ENCODE data around the gene AMPD3. TPM values are rescaled to one million over a fixed set of nuclear protein-coding genes. Genes with fewer than 3 reads are reported as not detected.

Gene AMPD3
- total and polyA plus RNA-seq, 2 of the 13 experiments (the other 11 are each of a cell fraction or from before 2014, with no cell fraction given): 0.33 to 2.3 TPM

GRCh38 chr11:10414181-10414580 lies 40.9 kb upstream of the AMPD3 start:
- no peaks in the 10 kb centered on the region for H3K9me3 ChIP-seq (ENCODE audit: low read length)
- H3K9ac ChIP-seq (ENCODE audit: insufficient read depth, low read depth, low read length): no peak overlapping the region
- WGBS (ENCODE audit: low lambda C conversion rate): 32% methylated on average over 8 of the region's 8 CpGs
- no peak overlapping the region for H3K4me3 ChIP-seq (replicated peaks in 1 of 3; ENCODE audit: insufficient read depth in 1 of 3, low read depth in 2 of 3, low read length in 3 of 3)
- H2AFZ ChIP-seq (ENCODE audit: low read length): no peak overlapping the region
- BruUV-seq (replicated peaks): no TSS peak
- DNase-seq (ENCODE audit: low spot score) (no peak), ATAC-seq (no peak), FAIRE-seq (no peak)
- H4K20me1 ChIP-seq (ENCODE audit: insufficient read depth, low read length): no peaks in the 10 kb centered on the region
- no peaks in the 10 kb centered on the region; a peak in 1 of 5 replicates for H3K27me3 ChIP-seq (ENCODE audit: control insufficient read depth in 1 of 2, insufficient read depth in 2 of 2, low read length in 2 of 2)
- H3K4me1 ChIP-seq (ENCODE audit: insufficient read depth, low read length): peaks cover 3% of the 10 kb centered on the region
- H3K79me2 ChIP-seq (ENCODE audit: insufficient read depth, low read length): no peaks in the 10 kb centered on the region
- intact Hi-C loops (cut with micrococcal nuclease; ENCODE audit: unreplicated experiment): no loop called here
- in situ Hi-C loops (cut with HindIII; ENCODE audit: extremely low pct_ligation_motif_present, low pct_unique_long_range_greater_than_20kb): no loop called here
- ChIA-PET CTCF (ENCODE audit: low intra/inter-chr PET ratio, low total read pairs) (no interaction called here), POLR2A (no interaction called here)
- no peaks in the 10 kb centered on the region for H3K36me3 ChIP-seq (replicated peaks in 1 of 2; ENCODE audit: control insufficient read depth in 1 of 2, insufficient read depth in 2 of 2, low read length in 2 of 2)
- H3K27ac ChIP-seq (ENCODE audit: extremely low read length, insufficient read depth, low read length): no peak overlapping the region
- no peak overlapping the region for H3K4me2 ChIP-seq (ENCODE audit: low read depth, low read length)
- TF ChIP-seq ZNF883 (CRISPR knock-in tag; IDR thresholded peaks at IDR 0.05; ENCODE audit: not compliant biosample characterization): no peak
- no peak for TF ChIP-seq NFKBIZ (CRISPR knock-in tag; IDR thresholded peaks at IDR 0.05)
- no peak for TF ChIP-seq THRA (CRISPR knock-in tag; IDR thresholded peaks at IDR 0.05; ENCODE audit: borderline replicate concordance)
- no peak for TF ChIP-seq ZNF543 (CRISPR knock-in tag; IDR thresholded peaks at IDR 0.05)
- TF ChIP-seq, protein P1, sequence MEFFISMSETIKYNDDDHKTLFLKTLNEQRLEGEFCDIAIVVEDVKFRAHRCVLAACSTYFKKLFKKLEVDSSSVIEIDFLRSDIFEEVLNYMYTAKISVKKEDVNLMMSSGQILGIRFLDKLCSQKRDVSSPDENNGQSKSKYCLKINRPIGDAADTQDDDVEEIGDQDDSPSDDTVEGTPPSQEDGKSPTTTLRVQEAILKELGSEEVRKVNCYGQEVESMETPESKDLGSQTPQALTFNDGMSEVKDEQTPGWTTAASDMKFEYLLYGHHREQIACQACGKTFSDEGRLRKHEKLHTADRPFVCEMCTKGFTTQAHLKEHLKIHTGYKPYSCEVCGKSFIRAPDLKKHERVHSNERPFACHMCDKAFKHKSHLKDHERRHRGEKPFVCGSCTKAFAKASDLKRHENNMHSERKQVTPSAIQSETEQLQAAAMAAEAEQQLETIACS (CRISPR knock-in tag; IDR thresholded peaks at IDR 0.05): no peak

DNA sequence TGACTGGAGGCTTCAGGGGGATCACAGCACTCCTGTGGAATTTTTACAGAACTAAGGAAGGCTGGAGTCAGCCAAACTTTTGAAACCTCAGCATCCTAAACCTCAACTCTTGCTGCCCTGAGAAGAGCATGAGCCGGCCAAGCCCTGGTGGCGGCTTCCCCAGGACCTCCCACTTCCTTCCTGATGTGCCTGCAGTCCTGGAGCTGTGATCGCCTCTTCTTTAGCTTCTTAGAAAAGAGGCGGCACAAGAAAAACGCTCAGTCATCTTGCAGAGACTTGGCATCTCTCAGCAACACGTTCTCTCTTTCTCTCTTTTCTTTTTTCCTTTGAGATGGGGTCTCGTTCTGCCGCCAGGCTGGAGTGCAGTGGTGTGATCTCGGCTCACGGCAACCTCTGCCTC lies 40.4 kb upstream of the AMPD3 start:
- Histone ChIP-seq H3K9me3 (ENCODE audit: low read length) (no peaks in the 10 kb centered on the region), H3K9ac (ENCODE audit: insufficient read depth, low read depth, low read length) (no peak overlapping the region), H3K27ac (ENCODE audit: extremely low read length, insufficient read depth, low read length) (no peak overlapping the region), H4K20me1 (ENCODE audit: insufficient read depth, low read length) (no peaks in the 10 kb centered on the region), H3K4me1 (ENCODE audit: insufficient read depth, low read length) (no peaks in the 10 kb centered on the region), H3K4me2 (ENCODE audit: low read depth, low read length) (no peak overlapping the region), H3K36me3 (replicated peaks in 1 of 2; ENCODE audit: control insufficient read depth in 1 of 2, insufficient read depth in 2 of 2, low read length in 2 of 2) (no peaks in the 10 kb centered on the region), H3K79me2 (ENCODE audit: insufficient read depth, low read length) (no peaks in the 10 kb centered on the region), H3K4me3 (replicated peaks in 1 of 3; ENCODE audit: insufficient read depth in 1 of 3, low read depth in 2 of 3, low read length in 3 of 3) (no peak overlapping the region), H3K27me3 (ENCODE audit: control insufficient read depth in 1 of 2, insufficient read depth in 2 of 2, low read length in 2 of 2) (no peaks in the 10 kb centered on the region; a peak in 1 of 5 replicates), H2AFZ (ENCODE audit: low read length) (no peak overlapping the region)
- DNase-seq (ENCODE audit: low spot score): no peak
- WGBS (ENCODE audit: low lambda C conversion rate): 50% methylated on average over 8 of the region's 10 CpGs
- no peak for FAIRE-seq
- no peak for ATAC-seq
- in situ Hi-C loops (cut with HindIII; ENCODE audit: extremely low pct_ligation_motif_present, low pct_unique_long_range_greater_than_20kb): no loop called here
- ChIA-PET CTCF (ENCODE audit: low intra/inter-chr PET ratio, low total read pairs) (no interaction called here), POLR2A (no interaction called here)
- BruUV-seq (replicated peaks): no TSS peak
- intact Hi-C loops (cut with micrococcal nuclease; ENCODE audit: unreplicated experiment): no loop called here
- no peak for TF ChIP-seq GATAD1 (CRISPR knock-in tag; IDR thresholded peaks at IDR 0.05)
- no peak for TF ChIP-seq IRF2 (CRISPR knock-in tag; IDR thresholded peaks at IDR 0.05)
- no peak for TF ChIP-seq RFXAP (CRISPR knock-in tag; IDR thresholded peaks at IDR 0.05; ENCODE audit: borderline replicate concordance)
- no peak for TF ChIP-seq KLF6 (CRISPR knock-in tag; IDR thresholded peaks at IDR 0.05)
- TF ChIP-seq RFXANK (CRISPR knock-in tag; IDR thresholded peaks at IDR 0.05): no peak
- no peak for TF ChIP-seq PCBP2 (optimal IDR thresholded peaks at IDR 0.05; ENCODE audit: low read depth, low read length, poor library complexity, severe bottlenecking)
- no peak for TF ChIP-seq ZBTB43 (CRISPR knock-in tag; conservative IDR thresholded peaks at IDR 0.05)
- TF ChIP-seq ETV6 (CRISPR knock-in tag; conservative IDR thresholded peaks at IDR 0.05): no peak
- TF ChIP-seq MYNN (CRISPR knock-in tag; IDR thresholded peaks at IDR 0.05; ENCODE audit: low read depth): no peak

All from HepG2 (cell line).